ENCODE results near the gene RUNX2.

- no peak for TF ChIP-seq ZFP30 (CRISPR knock-in tag; IDR thresholded peaks at IDR 0.05)
- peak; percentile 36; the same call in 1 of the 2 replicates for TF ChIP-seq PATZ1 (CRISPR knock-in tag; IDR thresholded peaks at IDR 0.05; ENCODE audit: borderline replicate concordance)
- no peak for TF ChIP-seq ZC3H10 (CRISPR knock-in tag; IDR thresholded peaks at IDR 0.05)
Observed at GRCh38 chr6:45326698-45327417, 1.3 kb upstream of the RUNX2 start.
